GM23338 (cell line): ENCODE measurements around the gene GJA4. TPM values are rescaled to one million over a fixed set of nuclear protein-coding genes. Genes with fewer than 3 reads are reported as not detected.

ENCODE experiments used
- ATAC-seq: fragments of 200-7000 bp; cut with Tn5 transposase; 3 replicates; pipeline ENCODE4 v1.9.1; 2020
- DNase-seq: peaks from one replicate; pipeline ENCODE4 v3.0.0-alpha.2; 2015; ENCODE audit warnings: low spot score
- H2AFZ ChIP-seq: fragments of 200-600 bp; sonication (generic); 2 replicates; pipeline ENCODE4 v1.8.0; 2016; ENCODE audit warnings: antibody characterized with exemption, mild to moderate bottlenecking, moderate library complexity
- H3F3A ChIP-seq: fragments of 200-600 bp; sonication (generic); replicated peaks from 2 replicates; pipeline ENCODE4 v1.8.0; 2017; ENCODE audit warnings: antibody characterized with exemption, mixed run types, low read depth
- H3K27ac ChIP-seq: fragments of 200-600 bp; sonication (generic); 2 replicates; pipeline ENCODE4 v1.6.1; 2016; ENCODE audit warnings: low read depth
- H3K27me3 ChIP-seq: fragments of 200-600 bp; sonication (generic); 2 replicates; pipeline ENCODE4 v1.8.0; 2016; ENCODE audit warnings: mild to moderate bottlenecking, mixed run types, moderate library complexity; ENCODE audit not compliant: insufficient read depth
- H3K36me3 ChIP-seq: fragments of 200-600 bp; sonication (generic); 2 replicates; pipeline ENCODE4 v1.8.0; 2016; ENCODE audit warnings: mild to moderate bottlenecking; ENCODE audit not compliant: insufficient read depth
- H3K4me1 ChIP-seq: fragments of 200-600 bp; sonication (generic); 2 replicates; pipeline ENCODE4 v1.8.0; 2016; ENCODE audit warnings: mild to moderate bottlenecking, moderate library complexity; ENCODE audit not compliant: insufficient read depth
- H3K4me2 ChIP-seq: fragments of 200-600 bp; sonication (generic); 2 replicates; pipeline ENCODE4 v1.7.1; 2017; ENCODE audit warnings: mixed run types
- H3K4me3 ChIP-seq: fragments of 200-600 bp; sonication (generic); 2 replicates; pipeline ENCODE4 v1.6.1; 2016; ENCODE audit warnings: mixed run types
- H3K79me2 ChIP-seq: fragments of 200-600 bp; sonication (generic); replicated peaks from 2 replicates; pipeline ENCODE4 v1.8.0; 2017; ENCODE audit warnings: mild to moderate bottlenecking; ENCODE audit not compliant: insufficient read depth
- H3K9me2 ChIP-seq: fragments of 200-600 bp; sonication (generic); 2 replicates; pipeline ENCODE4 v1.8.0; 2017; ENCODE audit not compliant: insufficient read depth
- H4K20me1 ChIP-seq: fragments of 200-600 bp; sonication (generic); replicated peaks from 2 replicates; pipeline ENCODE4 v1.8.0; 2017; ENCODE audit warnings: mild to moderate bottlenecking; ENCODE audit not compliant: insufficient read depth
- H3K27ac Mint-ChIP-seq: 2 replicates; pipeline ENCODE4 v1.8.0; 2020; ENCODE audit warnings: inconsistent platforms, mild to moderate bottlenecking, moderate library complexity, mixed read lengths
- H3K27me3 Mint-ChIP-seq: 3 replicates; pipeline ENCODE4 v1.8.0; 2022; ENCODE audit warnings: low read depth, mild to moderate bottlenecking, moderate library complexity, mixed read lengths, inconsistent platforms; ENCODE audit not compliant: insufficient read depth, poor library complexity
- H3K36me3 Mint-ChIP-seq: 3 replicates; pipeline ENCODE4 v1.8.0; 2021; ENCODE audit warnings: low read depth, mild to moderate bottlenecking, inconsistent platforms, moderate library complexity, mixed read lengths
- H3K4me1 Mint-ChIP-seq: 3 replicates; pipeline ENCODE4 v1.8.0; 2020; ENCODE audit warnings: mild to moderate bottlenecking, inconsistent platforms, mixed read lengths
- H3K4me3 Mint-ChIP-seq: 3 replicates; pipeline ENCODE4 v1.8.0; 2021; ENCODE audit warnings: moderate library complexity, mild to moderate bottlenecking, inconsistent platforms, mixed read lengths
- H3K9me3 Mint-ChIP-seq: 3 replicates; pipeline ENCODE4 v1.8.0; 2020; ENCODE audit warnings: moderate library complexity, mild to moderate bottlenecking, inconsistent platforms, mixed read lengths
- CREB1 ChIP-seq: fragments of 250-450 bp; sonication (Bioruptor Pico); IDR thresholded peaks from 2 replicates; pipeline ENCODE4 v1.5.0; 2020; ENCODE audit warnings: low read depth, mild to moderate bottlenecking, moderate library complexity
- EZH2 ChIP-seq: fragments of 200-600 bp; sonication (generic); IDR thresholded peaks from one replicate; pipeline ENCODE4 v1.8.0; 2017; ENCODE audit warnings: antibody characterized with exemption, mild to moderate bottlenecking, low read depth; ENCODE audit not compliant: unreplicated experiment
- EZH2phosphoT487 ChIP-seq: fragments of 200-600 bp; sonication (generic); IDR thresholded peaks from one replicate; pipeline ENCODE4 v1.8.1; 2018; ENCODE audit warnings: antibody characterized with exemption; ENCODE audit not compliant: unreplicated experiment
- JUNB ChIP-seq: IDR thresholded peaks from one replicate; pipeline ENCODE4 v1.6.1; 2016; ENCODE audit warnings: antibody characterized with exemption; ENCODE audit not compliant: unreplicated experiment
- NANOG ChIP-seq: IDR thresholded peaks from 2 replicates; pipeline ENCODE4 v1.6.1; 2016; ENCODE audit warnings: antibody characterized with exemption, borderline replicate concordance
- POLR2AphosphoS5 ChIP-seq: IDR thresholded peaks from 2 replicates; pipeline ENCODE4 v1.6.1; 2016; ENCODE audit warnings: antibody characterized with exemption, low read depth
- STAT1 ChIP-seq: IDR thresholded peaks from one replicate; pipeline ENCODE4 v1.6.1; 2016; ENCODE audit warnings: antibody characterized with exemption; ENCODE audit not compliant: unreplicated experiment
- ZNF114 ChIP-seq: fragments of 250-450 bp; sonication (Bioruptor Pico); IDR thresholded peaks from 2 replicates; pipeline ENCODE4 v1.5.0; 2020; ENCODE audit warnings: mild to moderate bottlenecking, moderate library complexity
- ZNF331 ChIP-seq: fragments of 250-450 bp; sonication (Bioruptor Pico); IDR thresholded peaks from 2 replicates; pipeline ENCODE4 v1.5.0; 2020; ENCODE audit warnings: low read depth, mild to moderate bottlenecking, moderate library complexity
- polyA plus RNA-seq: library from polyadenylated mRNA; unstranded; fragments of >200 nt; fragmentation: Nextera tagmentation; extraction: Ambion mirVana; gene quantifications from 2 replicates; pipeline ENCODE4 v1.2.1, GENCODE V29; 2016
- total RNA-seq: library from RNA; depleted of rRNA; stranded (reverse); fragments of >200 nt; shearing (Covaris generic); gene quantifications from 2 replicates; pipeline ENCODE4 v1.2.3, GENCODE V29; 2014
- TF ChIP-seq, protein P1 (sequence below), 2 experiments: fragments of 200-600 bp in 1 of 2; sonication (generic) in 1 of 2; conservative IDR thresholded peaks; 2 replicates each; pipeline versions ENCODE4 v1.5.1 to v1.6.1; 2016 to 2017; ENCODE audit warnings: antibody characterized with exemption in 2 of 2, low read depth in 2 of 2, mild to moderate bottlenecking in 2 of 2, moderate library complexity in 1 of 2
- TF ChIP-seq, protein P2 (sequence below): IDR thresholded peaks from 2 replicates; pipeline ENCODE4 v1.6.1; 2016; ENCODE audit warnings: antibody characterized with exemption
- TF ChIP-seq, protein P3 (sequence below): IDR thresholded peaks from one replicate; pipeline ENCODE4 v1.6.1; 2018; ENCODE audit warnings: antibody characterized with exemption; ENCODE audit not compliant: unreplicated experiment

Gene GJA4
- total and polyA plus RNA-seq, 2 experiments from 2014 or later: 0.95 to 2.2 TPM

DNA sequence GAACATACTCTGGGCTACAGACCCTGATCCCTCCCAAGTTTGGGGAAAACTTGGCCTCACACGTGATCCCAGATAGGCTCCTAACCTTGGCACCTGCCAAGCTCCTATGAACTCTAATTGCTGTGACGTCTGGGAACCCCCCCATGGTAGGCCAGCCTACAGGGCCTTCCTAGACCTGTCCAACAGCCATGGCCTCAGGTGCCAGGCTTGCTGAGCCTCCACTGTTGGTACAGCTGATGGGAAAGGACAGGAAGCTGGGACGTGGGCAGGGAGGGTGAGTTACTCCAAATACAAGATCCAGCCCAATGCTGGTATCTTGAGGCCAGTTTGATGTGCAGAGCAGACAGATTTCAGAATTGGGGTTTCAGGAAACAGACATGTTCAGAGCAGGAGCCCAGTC, 47.6 kb downstream of the GJA4 start (continued):
- TF ChIP-seq EZH2phosphoT487 (no peak), ZNF331 (CRISPR knock-in tag) (no peak), POLR2AphosphoS5 (no peak)
- TF ChIP-seq, protein P1, sequence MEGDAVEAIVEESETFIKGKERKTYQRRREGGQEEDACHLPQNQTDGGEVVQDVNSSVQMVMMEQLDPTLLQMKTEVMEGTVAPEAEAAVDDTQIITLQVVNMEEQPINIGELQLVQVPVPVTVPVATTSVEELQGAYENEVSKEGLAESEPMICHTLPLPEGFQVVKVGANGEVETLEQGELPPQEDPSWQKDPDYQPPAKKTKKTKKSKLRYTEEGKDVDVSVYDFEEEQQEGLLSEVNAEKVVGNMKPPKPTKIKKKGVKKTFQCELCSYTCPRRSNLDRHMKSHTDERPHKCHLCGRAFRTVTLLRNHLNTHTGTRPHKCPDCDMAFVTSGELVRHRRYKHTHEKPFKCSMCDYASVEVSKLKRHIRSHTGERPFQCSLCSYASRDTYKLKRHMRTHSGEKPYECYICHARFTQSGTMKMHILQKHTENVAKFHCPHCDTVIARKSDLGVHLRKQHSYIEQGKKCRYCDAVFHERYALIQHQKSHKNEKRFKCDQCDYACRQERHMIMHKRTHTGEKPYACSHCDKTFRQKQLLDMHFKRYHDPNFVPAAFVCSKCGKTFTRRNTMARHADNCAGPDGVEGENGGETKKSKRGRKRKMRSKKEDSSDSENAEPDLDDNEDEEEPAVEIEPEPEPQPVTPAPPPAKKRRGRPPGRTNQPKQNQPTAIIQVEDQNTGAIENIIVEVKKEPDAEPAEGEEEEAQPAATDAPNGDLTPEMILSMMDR (conservative IDR thresholded peaks at IDR 0.05; ENCODE audit: low read depth in 2 of 2): no peak

DNA sequence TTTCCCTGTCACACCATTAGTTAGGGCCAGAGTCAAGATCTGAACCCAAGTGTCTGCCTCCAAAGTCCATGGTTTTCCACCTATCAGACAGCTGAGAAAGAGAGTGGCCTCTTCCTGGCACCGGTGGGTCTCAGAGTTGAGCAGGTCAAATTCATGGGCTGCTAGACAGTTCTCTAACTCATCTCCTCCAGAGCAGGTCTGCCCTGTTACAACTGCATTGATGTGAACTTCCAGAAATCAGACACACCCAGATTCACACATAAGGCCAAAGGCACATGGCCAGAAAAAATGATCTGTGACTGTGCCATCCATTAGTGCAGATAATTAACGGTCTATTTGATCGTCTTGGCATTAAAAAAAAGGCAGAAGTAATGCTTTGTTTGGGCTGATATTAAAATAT, 49.3 kb downstream of the GJA4 start:
- peaks cover 3% of the 10 kb centered on the region for H3K27me3 Mint-ChIP-seq
- Histone ChIP-seq H3K4me1 (peaks cover 25% of the 10 kb centered on the region), H3K9me2 (0 out of 2 replicates have a peak, but pooled peaks cover 5% of the 10 kb centered on the region), H3K36me3 (no peaks in the 10 kb centered on the region), H3K27me3 (no peaks in the 10 kb centered on the region), H3K4me3 (no peak overlapping the region), H3K4me2 (no peak overlapping the region), H3F3A (no peaks in the 10 kb centered on the region), H3K27ac (no peak overlapping the region), H3K79me2 (no peaks in the 10 kb centered on the region), H4K20me1 (no peaks in the 10 kb centered on the region), H2AFZ (no peak overlapping the region)
- no peaks in the 10 kb centered on the region for H3K9me3 Mint-ChIP-seq
- H3K4me1 Mint-ChIP-seq: peaks cover 18% of the 10 kb centered on the region
- H3K27ac Mint-ChIP-seq: no peak overlapping the region
- H3K36me3 Mint-ChIP-seq: no peaks in the 10 kb centered on the region
- ATAC-seq: no peak
- DNase-seq: no peak
- H3K4me3 Mint-ChIP-seq: no peak overlapping the region
- TF ChIP-seq NANOG (no peak), CREB1 (CRISPR knock-in tag) (no peak), ZNF331 (CRISPR knock-in tag) (no peak), POLR2AphosphoS5 (no peak), EZH2 (no peak), JUNB (no peak), EZH2phosphoT487 (no peak), ZNF114 (CRISPR knock-in tag) (no peak), STAT1 (no peak)
- TF ChIP-seq, protein P2, sequence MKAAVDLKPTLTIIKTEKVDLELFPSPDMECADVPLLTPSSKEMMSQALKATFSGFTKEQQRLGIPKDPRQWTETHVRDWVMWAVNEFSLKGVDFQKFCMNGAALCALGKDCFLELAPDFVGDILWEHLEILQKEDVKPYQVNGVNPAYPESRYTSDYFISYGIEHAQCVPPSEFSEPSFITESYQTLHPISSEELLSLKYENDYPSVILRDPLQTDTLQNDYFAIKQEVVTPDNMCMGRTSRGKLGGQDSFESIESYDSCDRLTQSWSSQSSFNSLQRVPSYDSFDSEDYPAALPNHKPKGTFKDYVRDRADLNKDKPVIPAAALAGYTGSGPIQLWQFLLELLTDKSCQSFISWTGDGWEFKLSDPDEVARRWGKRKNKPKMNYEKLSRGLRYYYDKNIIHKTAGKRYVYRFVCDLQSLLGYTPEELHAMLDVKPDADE: no peak
- TF ChIP-seq, protein P1 (conservative IDR thresholded peaks at IDR 0.05; ENCODE audit: low read depth in 2 of 2): no peak
- TF ChIP-seq, protein P3, sequence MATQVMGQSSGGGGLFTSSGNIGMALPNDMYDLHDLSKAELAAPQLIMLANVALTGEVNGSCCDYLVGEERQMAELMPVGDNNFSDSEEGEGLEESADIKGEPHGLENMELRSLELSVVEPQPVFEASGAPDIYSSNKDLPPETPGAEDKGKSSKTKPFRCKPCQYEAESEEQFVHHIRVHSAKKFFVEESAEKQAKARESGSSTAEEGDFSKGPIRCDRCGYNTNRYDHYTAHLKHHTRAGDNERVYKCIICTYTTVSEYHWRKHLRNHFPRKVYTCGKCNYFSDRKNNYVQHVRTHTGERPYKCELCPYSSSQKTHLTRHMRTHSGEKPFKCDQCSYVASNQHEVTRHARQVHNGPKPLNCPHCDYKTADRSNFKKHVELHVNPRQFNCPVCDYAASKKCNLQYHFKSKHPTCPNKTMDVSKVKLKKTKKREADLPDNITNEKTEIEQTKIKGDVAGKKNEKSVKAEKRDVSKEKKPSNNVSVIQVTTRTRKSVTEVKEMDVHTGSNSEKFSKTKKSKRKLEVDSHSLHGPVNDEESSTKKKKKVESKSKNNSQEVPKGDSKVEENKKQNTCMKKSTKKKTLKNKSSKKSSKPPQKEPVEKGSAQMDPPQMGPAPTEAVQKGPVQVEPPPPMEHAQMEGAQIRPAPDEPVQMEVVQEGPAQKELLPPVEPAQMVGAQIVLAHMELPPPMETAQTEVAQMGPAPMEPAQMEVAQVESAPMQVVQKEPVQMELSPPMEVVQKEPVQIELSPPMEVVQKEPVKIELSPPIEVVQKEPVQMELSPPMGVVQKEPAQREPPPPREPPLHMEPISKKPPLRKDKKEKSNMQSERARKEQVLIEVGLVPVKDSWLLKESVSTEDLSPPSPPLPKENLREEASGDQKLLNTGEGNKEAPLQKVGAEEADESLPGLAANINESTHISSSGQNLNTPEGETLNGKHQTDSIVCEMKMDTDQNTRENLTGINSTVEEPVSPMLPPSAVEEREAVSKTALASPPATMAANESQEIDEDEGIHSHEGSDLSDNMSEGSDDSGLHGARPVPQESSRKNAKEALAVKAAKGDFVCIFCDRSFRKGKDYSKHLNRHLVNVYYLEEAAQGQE: no peak
